ENCODE measurements around the gene TM9SF2.
"Not testable (repeated sequence)": the region's sequence is repeated elsewhere in the genome, so short reads cannot be mapped to it uniquely, and the experiment has no call there.

The TM9SF2 gene

DNA sequence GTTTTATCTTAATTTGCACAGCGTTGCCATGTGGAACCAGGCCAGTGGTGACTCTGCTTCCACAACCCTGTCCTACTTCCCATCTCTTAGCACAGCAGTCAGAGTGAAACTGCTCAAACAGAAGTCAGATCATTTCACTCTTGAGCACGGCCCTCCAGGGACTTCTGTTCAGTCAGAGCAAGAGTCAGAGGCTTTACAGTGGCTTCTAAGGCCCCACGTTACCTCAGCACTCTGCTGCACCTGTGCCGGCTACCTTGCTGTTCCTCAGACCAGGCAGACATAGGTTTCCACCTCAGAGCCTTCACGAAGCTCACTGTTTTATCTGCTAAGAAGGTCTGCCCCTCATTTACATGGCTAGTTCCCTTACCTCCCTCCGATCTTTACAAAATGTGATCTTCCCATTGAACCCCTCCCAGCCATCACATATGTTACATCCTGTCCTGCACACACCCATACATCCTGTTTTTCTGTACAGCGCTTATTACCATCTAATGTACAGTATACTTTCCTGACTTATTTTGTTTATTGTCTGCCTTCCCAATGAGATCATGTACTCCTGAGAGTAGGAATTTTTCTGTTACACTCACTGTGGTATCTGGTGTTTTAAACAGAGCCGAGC lies 41.6 kb downstream of the TM9SF2 start:
- DNase-seq = no peak

- no peak for DNase-seq
These were observed 44.1 kb downstream of the TM9SF2 start for GRCh38 chr13:99545361-99545760.

DNA sequence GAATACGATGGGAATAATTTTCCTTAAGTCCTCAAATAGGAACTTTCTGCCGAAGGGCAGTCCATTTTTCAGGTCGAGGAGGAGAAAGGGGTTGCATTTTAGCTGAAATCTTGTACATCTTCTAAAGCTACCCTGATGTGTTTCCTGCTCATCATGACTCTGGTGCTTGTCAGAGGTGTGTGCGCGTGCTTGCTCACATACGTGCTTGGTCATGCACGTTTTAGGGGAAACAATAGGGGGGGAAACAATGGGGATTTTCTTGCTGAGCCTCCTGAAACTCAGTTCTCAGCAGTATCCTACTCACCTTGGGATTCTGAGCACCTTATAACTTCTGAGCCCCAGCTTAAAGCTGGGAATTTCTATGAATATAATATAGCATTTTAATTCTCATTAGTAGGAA lies 44.7 kb downstream of the TM9SF2 start:
- DNase-seq = no peak

DNA sequence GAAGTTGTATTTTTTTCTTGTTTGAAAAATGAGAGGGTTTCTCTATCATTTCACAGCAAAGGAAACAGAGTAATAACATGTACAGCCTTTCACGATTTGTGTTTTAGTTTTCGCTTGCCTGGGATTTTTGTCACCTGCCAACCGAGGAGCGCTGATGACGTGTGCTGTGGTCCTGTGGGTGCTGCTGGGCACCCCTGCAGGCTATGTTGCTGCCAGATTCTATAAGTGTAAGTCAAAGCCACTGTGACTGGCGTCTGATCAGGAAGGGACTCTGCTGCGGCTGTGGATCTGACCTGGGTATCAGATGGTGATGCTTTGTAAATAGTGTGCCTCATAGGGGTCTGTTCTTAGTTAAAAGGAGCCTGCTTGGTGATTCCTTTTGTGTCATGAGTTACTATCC lies 45.6 kb downstream of the TM9SF2 start:
- no peak for DNase-seq

DNA sequence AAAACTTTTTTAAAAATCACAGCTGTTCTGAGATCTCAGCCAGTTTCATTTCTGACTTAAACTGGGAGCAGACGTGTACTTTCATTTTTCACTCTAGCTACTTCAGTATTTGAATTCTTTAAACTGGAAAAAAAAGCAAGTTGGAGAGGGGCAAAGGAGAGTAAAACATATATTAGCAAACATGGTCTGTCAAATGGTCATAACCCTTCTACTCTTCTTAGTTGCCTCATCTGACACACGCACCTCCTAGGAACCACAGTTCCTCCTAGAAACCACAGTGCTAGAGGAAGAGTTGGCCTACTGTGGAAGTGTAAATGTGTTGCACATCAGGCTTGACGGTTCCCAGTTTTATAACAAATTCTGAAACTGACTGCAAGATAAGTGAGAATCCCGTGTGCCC lies 47.2 kb downstream of the TM9SF2 start:
- no peak for DNase-seq

DNA sequence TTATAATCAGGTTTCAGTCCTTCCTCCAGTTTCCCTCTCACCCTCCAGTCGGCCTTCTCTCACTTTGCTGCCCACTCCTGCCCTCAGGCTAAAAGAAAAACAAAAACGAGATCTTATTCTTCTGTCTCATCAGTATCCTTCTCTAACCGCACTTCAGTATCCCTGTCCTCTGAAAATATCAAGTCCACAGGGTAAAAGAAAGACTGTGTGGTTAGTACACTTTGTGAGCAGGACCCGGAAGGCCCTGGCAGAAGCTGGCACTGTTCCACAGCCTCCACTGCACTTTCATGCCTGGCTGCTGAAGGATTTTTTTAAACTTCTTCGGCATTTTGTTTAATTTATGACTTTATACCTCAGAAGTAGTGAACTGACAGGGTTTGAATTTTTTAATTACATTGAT lies 51.8 kb downstream of the TM9SF2 start:
- no peak for DNase-seq

DNA sequence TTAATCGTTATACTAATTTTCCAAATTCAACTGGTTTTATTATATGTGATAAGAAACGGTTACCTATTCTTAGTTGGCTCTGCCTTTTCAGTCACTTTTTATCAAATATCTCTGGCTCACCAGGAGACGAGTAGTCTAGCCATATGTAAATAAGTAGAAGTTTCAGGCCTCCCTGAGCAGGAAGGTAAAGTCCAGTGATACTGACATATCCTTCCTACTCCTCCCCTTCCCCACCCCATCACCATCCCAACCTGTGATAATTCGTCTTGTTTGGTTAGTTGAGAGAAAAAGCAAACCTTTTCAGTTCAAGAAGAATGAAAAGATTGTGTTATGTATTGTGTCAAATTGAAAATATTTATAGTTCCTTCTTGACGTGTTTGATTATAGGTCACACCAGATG lies 53.9 kb downstream of the TM9SF2 start:
- no peak for DNase-seq

DNA sequence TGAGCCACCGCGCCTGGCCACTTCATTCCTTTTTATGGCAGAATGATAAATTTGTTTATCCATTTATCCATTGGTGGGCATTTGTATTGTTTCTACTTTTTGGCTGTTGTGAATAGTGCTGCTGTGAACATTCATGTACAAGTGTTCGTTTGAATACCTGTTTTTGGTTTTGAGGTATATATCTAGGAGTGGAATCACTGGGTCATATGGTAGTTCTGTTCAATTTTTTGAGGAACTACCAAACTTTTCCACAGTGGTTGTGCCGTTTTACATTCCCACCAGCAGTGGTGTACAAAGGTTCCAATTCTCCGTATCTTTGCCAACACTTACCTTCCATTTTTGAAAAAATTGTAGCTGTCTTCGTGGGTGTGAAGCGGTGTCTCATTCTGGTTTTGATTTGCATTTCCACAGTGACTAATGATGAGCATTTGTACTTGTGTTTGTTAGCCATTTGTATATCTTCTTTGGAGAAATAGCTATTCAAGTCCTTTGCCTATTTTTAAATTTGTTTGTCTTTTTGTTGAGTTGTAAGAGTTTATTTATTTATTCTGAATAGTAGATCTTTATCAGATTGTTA lies 55.7 kb downstream of the TM9SF2 start:
- DNase-seq = no peak

DNA sequence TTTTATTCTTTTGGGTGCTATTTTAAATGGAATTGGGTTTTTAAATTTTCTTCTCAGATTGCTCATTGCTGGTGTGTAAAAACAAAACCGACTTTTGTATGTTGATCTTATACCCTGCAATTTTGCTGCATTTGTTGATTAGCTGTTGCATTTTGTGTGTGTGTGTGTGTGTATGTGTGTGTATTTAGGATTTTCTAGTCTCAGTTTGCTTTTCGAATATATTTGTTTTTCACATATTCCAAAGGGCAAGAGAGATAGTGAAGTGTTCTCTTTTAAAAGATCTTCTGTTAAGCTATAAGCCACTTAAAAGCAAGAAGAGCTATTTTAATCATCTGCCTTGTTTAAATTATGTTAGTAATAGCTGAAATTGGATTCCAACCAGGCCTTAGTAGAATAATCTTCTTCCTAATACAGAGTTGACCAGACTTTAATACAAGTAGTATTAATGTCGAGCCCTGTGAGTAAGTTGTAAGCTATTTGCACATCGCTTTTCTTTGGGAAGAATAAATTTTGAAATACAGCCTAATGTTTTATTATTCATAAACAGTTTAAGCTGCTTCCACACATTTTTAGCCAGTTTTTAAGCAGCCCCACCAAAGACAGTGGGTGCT lies 57.4 kb downstream of the TM9SF2 start:
- no peak for DNase-seq

DNA sequence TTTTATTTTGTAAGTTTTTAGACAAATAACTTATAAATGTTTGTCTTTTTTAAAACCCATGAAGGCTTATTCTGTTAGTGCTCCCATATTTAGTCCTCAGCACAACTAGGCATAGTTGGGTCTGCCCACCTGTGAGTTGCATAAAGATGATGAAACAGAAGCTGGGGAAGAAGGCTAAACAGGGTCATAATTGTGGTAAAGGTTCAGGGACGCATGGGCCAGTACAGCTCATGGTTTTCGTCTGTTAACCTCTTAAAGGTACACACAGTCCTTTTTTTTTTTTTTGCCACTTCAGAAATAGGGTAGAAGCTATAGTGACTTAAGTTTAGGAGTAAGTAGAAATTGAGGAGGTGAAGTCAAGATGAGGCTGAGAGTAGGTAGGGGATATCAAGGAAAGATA lies 58.3 kb downstream of the TM9SF2 start:
- no peak for DNase-seq

GRCh38 chr13:99563404-99563803 lies 62.1 kb downstream of the TM9SF2 start:
- DNase-seq = no peak

DNA sequence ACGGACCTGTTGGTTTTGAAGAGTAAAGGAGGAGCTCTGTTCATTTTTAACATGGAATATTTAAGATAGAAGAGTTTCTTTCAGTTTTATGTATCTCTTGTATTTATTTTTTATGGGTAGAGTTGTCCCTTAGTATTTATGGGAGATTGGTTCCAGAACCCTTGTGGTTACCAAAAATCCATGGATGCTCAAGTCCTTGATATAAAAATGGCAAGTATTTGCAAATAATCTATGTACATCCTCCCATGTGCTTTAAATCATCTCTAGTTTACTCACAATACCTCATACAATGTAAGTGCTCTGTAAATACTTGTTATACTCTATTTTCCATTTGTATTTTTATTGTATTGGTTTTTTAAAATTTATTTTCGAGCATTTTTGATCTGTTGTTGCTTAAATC lies 63.1 kb downstream of the TM9SF2 start:
- no peak for DNase-seq

GRCh38 chr13:99565478-99566124 lies 64.3 kb downstream of the TM9SF2 start:
- DNase-seq = no peak

DNA sequence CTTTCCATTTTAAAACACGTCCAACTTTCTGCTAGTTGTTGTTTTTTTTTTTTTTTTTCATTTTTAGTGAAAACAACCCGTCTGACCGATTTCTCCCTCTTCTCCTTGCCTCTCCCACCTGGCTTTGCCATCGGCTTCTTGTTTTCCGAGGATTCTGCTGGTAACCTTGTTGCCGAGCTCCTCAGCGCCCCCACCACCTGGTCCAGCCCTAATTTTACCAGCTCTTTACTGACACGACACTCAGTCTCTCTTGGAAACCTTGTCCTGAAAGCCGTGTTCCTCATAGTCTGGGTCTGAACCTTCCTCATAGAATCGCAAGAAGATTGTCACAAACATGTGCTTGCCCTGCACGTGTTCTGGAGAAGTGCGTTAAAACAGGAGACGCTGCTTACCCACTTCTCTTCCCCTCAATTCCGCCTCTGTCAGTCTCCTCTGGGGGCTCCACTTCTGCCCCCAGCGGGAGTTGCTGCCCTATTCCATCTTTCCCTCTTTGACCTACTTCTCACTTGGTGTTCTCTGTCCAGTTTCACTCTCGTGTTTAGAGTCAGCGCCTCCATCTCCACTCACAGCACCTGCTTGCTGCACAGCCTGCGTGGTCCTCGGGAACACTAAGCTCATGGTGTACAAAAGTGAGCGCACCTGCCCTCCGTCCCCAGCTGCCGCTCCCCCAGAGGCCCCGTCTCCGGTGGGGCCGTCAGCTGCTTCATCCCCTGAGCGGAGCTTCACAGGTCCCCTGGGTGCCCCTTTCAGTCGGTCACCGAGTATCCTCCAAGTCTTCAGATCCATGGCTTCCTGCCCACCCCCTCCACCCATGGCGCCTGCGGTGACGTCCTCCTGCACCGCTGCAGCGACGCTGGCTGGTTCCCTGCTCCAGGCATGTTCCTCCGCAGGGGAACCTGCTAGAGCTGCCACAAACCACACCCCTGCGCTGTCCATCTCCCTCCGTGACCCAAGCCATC lies 65.1 kb downstream of the TM9SF2 start:
- no peak for DNase-seq

DNA sequence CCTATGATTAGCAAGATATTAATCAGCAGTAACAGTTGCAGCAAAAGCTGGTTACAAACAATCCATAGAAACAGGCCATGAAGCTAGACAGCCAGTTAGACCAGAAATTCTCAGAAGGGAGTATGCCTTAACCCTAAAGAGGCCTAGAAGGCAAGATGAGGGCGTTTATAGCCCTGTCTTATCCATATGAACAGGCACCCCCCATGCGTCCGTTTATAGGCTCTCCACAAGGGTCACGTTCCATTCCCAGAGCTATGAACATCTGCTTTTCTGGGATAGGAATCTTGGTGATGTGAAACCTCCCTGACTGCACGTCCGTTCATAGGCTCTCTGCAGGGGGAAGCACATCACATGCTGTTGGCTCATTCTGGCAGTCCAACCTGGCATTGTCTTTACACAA lies 67.6 kb downstream of the TM9SF2 start:
- DNase-seq = not testable (repeated sequence)

- no peak for DNase-seq
These were observed 70.9 kb downstream of the TM9SF2 start for GRCh38 chr13:99572131-99572530.

GRCh38 chr13:99572921-99573320 lies 71.6 kb downstream of the TM9SF2 start:
- no peak for DNase-seq

- DNase-seq = no peak
These were observed 74.3 kb downstream of the TM9SF2 start for GRCh38 chr13:99575376-99576120.

DNA sequence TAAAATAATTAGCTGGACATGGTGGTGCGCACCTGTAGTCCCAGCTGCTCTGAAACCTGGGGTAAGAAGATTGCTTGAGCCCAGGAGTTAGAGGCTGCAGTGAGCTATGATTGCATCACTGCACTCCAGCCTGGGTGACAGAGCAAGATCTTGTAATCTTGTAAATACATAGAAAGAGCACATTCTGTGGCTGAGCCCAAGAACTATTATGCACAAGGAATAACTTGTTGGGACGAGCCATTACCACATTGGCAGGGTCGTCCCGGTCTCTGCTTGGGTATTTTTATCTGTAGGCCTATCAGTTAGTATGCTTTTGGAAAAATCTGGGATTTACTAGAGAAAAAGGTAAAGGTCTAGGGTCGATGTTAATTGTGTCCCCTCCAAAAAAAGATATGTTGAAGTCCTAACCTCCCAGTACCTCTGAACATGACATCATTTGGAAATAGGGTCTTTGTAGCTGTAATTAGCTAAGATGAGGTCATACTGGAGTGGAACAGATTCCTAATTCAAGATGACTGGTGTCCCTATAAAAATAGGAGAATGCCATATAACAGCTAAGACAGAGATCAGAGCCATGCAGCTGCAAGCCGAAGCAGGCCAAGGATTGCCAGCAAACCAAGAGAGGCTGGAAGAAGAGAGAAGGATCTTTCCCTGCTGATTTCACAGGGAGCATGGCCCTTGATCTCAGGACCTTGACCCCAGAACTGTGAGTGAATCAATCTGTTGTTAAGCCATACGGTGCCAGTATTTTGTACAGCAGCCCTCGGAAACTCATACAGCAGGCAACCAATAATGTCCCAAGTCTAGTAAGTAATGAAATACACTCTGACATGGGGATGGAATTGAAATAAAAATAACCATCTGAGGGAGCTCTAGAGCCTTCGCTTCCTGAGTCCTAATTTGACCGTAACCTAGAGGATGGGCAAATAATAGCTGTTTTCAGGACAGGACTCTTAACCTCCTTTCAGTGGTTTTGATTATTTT lies 77.0 kb downstream of the TM9SF2 start:
- DNase-seq = no peak

GRCh38 chr13:99580500-99581268 lies 79.4 kb downstream of the TM9SF2 start:
- no peak for DNase-seq
